Superior temporal gyrus (tissue), 1 donor: Measurements from ENCODE around the gene IBSP.

Experiments
- DNase-seq: peaks from one replicate; pipeline ENCODE4 v3.0.0-alpha.2; 2016; ENCODE audit errors: extremely low spot score

IBSP gene, protein sequence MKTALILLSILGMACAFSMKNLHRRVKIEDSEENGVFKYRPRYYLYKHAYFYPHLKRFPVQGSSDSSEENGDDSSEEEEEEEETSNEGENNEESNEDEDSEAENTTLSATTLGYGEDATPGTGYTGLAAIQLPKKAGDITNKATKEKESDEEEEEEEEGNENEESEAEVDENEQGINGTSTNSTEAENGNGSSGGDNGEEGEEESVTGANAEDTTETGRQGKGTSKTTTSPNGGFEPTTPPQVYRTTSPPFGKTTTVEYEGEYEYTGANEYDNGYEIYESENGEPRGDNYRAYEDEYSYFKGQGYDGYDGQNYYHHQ

DNA sequence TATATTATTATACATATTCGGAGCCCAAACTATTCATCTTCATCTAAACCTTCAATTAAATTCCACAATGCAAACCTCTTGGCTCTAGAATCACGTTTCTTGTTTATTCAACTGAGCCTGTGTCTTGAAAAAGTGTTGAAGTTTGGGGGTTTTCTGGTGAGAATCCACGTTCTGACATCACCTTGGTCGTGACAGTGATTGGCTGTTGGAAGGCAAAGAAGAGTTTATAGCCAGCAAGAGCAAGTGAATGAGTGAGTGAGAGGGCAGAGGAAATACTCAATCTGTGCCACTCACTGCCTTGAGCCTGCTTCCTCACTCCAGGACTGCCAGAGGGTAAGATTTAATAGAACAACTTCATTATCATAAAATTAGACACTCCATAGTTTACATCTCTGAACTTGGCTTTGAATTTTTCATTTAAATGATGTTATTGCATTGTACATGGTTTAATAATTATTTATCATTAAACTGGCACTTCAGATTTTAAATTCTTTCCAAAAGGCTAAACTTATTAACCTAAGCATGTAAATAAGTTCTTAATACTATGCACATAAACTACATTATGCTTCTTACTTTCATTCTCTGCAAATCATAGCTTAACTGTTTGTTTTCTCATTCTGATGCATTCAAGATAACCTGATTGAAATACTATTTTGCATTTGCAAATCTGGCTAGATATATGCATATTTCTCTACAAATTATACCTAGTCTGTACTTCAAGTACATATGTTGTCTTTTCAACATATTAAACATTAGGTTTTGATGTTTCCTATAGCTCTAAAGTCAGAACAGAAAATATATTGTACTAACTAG is at the start of gene IBSP:
IBSP (plus strand) TSS at position 254 of the 813 bp plus-strand sequence. CDS start 2,808 bp downstream, outside the sequence.
- DNase-seq: no peak

DNA sequence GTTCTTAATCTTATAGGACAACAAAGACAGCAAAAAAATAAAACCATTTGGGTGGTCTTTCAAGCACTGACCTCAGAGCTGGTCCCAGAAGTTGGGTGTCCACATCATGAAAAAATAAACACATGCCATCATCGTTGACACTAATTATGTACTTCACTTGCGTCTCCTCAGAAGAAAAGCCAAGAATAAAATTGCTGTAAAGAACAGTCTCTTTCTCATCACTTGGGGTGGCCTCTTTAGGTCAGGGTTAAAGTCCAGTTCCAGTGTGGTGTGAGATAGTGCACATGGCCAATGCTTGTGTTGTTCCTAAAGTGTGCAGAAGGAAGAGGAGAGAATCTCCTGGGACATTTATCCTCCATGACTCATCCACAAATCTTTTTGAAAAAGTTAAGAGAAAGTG is 49.5 kb upstream of the IBSP start:
- no peak for DNase-seq

DNA sequence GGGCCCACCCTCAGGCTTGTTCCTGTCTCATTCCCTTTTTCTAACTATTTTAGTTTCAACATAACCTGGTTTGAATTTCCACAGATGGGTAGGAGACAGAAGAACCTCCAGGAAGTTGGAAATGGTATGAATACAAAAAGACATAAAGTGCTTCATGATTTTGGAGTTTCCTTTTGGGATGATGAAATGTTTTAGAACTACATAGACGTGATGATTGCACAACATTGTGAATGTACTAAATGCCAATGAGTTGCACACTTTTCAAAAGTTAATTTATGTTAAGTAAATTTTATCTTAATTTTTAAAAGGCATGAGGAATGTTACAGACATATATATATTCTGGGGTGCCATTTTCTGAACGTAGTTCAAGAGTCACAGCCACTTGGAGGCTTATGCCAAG is 41.1 kb upstream of the IBSP start:
- no peak for DNase-seq

DNA sequence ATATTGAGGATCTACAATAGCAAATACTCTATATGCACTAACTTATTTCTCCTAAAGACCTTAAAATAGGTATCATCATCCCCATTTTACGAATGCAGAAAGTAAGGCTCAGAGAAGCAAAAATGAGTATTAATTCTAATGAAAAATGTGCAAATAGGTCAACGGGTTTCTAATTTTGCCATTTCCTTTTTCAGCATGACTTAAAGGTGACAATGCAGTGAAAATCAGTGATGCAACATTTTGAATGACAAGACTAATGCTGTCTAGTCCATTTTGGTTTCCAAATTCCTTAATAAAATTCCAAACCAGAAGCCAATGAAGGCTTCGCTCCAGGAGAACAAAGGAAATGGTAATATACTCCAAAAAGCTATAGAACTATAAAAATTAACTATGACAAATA is 37.0 kb upstream of the IBSP start:
- DNase-seq: no peak

DNA sequence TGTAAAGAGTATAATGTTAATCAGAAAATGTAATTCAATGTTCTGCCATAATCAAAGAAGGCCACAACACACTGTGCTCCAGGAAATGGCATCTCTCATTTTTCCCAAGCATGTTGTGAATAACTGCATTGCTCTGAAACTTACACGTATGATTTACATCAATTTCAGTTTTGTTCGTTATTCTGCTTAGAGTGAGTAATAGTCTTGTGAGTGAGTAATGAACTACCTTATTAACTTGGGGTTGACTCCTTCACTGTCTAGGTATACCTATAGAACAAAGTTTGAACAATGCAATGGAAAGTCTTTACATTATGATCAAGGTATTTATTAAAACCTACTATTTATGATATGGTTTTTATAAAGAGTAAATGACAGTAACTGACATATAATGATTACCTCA is 17.8 kb upstream of the IBSP start:
- no peak for DNase-seq

DNA sequence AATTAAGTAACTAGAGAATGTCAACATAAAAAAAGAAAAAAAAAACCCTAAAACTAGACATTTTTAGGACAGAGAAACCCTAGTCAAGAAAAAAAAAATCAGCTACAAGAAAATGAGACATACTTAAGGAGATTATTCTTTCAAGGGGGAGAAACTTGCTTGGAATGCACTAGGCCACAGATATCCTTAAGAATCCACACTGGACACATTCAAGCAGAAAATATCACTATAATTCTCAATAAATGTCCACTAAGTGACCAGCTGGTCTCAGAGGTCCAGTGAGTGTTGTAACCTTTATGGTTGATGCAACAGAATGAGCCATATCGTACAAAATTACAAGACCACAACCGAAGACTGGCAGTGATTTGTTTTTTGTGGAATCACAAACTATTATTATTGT is 15.6 kb upstream of the IBSP start:
- DNase-seq: no peak

DNA sequence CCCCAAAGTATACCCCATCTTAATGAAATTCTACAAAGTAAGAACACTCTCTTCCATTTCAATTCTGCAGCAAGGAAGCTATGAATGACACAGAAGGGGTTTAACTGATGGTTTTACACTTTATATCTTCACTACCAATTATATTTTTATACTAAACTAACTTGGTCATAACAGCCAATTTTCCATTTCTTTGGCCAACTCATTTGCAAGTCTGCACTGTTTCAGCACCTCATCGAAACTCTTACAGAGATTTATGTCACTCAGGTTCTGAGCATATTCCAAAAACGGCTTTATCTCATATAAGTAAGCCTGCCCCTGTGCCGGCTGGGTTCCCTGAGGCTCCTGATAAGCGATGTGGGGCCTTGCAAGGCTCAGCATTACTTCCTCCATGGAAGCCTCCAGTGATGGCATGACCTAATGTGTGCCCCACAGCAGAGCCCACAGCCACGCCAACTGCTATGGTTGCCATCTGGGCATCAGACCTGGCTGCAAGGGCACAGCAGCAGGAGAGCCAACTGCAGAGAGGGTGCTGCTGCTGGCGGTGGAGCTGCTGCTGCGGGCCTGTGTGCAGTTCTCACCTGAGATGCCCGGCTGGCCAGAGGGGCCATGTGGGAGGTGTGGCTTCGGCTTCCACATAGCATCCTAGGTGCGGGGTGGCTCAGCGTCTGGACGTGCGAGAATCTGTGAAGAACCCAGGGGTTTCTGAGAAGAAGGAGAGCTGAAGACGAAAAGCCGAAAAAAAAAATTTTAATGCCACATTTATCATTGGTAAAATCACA is 13.4 kb upstream of the IBSP start:
- DNase-seq: no peak

DNA sequence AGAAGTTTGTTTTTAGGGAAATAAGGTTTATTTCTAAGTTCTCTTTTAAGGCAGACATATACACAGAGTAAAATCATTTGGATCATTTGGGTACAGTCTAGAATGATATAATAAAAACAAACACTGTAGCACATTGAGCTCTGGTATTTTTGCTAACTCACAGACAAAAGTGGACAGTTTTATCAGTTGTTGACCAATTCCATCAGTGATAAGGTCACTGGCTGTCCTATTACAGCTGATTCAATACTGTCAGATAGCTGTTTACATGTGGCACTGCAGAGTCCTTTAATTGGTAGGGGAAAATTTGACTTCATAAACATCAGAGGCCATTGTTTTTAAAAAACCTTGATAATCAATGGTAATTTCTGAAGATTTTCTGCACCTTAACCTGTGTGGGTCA is 3.5 kb downstream of the IBSP start:
- no peak for DNase-seq

DNA sequence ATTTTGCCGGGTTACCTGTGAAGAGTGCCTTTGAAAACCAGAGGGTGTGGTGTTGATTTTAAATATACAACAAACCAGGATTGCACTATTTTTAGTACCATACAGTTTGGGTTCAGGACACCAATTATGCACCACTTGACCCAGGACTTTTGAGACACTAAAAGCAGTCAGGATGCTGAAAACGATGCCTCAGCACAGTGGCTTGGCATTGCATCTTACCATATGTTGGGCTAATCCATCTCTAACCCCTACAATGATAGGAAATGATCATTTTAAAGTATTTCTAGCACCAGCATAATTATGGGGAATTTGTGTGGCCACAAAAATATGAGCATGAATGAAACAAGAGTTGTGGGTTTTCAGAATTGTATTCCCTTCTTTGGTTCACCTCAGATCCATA is 4.1 kb downstream of the IBSP start:
- DNase-seq: no peak

DNA sequence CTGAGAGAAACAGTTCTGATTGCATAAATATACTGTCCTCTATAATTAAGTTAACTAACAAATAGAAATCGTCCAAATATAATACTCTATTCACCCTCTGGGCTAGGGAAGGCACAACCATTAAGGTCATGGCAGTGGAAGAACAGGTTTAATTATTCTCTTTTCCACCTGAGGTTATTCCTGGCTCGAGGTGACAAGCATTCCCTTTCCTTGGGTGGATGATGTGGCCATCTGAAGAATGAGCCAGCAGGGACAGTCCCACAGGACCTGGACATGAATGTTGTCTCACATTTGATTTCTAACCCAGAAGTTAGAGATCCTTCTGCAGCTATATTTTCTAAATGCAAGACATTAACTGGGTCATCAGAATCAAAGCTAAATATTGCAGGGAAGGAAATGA is 5.5 kb downstream of the IBSP start:
- DNase-seq: no peak

DNA sequence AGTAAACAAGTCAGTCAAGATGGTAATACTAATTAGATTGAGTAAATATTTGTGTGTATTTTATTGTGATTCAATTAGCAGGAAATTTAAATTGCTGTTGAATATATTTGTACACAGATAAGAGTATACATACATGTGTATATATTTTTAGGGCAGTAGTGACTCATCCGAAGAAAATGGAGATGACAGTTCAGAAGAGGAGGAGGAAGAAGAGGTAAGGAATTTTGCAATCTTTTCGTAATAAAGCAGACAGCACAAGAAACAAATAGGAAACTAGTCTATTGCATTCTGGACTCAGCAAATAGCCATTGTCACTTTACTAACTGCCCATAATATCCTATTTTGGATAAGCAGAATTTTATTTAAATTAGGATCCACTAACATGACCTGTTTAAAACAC is 6.6 kb downstream of the IBSP start:
- DNase-seq: no peak

DNA sequence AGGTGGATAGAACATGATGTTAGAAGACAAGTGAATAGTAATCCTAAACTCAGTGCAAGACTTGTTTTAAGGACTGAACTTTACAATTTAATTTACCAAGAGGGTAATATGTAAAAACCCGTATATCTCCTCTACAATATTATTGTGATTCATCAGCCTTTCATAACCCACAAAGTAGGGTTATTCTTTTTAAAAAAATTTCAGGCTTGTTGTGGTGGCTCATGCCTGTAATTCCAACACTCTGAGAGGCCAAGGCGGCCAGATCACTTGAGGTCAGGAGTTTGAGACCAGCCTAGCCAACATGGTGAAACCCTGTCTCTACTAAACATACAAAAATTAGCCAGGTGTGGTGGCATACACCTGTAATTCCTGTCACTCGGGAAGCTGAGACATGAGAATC is 7.2 kb downstream of the IBSP start:
- DNase-seq: no peak

DNA sequence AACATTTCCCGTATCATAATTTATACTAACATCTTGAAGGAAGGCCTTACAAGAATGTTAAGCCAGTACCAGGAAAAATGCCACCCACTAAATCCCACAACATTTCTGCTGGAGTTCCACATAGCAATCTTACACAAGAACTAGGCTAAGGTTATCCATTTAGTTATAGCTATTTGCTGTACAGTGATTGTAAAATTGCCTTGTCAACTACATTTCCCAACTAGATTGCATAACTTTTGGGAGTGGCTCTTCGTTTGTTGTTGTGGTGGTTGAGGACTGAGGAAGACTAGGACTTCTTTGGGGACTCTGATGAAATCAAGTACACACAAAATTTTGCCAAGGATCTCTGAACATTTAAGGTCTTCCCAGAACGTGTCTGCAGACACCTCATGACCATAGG is 8.0 kb downstream of the IBSP start:
- no peak for DNase-seq

DNA sequence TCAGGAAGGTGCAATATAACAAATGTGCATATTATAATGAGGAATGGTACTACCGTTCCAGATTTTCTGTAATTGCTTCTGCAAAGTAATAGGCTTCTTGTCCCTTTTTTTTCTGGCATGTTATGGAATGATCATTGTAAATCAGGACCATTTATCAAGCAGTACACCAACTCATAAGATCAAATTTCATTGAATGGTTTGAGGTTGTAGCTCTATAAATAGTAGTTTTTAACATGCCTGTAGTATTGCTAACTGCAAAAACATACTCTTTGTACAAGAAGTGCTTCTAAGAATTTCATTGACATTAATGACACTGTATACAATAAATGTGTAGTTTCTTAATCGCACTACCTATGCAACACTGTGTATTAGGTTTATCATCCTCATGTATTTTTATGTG is 12.6 kb downstream of the IBSP start:
- DNase-seq: no peak

DNA sequence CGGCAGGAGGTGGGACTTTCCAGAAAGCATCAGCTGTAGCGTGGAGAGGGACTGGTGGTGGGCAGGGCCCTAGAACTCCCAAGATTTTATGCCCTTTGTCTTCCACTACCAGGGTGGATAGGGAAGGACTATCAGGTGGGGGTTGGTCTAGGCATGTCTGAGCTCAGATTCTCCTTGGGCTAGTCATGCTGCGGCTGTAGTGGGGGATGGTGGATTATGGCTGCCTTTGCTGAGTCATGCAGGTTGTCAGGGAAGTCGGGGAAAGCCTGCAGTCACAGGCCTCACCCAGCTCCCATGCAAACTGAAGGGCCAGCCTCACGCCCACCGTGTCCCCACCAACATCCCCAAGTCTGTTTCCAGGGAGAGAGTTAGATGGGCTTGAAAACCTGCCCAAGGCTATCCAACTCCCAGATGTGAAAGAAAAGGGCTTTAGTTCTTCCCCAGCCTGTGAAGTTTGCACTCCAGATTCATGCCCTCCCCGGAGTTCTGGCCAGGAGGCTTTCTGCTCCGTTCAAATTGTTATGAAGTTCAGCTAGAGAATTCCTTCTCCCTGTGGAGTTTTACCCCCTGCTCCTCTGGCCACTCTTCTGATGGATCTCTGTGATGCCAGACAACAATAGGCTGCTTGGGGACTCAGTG is 20.0 kb downstream of the IBSP start:
- DNase-seq: no peak

DNA sequence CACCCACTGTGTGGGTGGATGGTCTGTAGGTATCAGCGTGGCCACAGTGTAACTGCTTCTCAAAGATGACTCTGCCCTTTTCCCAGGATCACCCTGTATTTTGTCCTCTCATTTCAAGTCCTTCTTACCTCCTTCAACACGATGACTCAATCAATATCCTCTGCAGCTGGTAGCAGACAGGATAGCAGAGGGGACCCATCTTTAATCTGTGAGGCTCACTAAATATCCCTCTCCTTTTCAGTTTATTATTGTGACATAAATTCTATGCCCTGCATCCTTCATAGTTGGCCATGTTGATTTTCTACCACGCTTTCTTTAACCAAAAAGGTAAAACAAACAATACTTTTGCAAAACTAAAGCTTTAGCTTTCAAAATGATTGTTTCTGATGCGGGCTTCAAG is 23.8 kb downstream of the IBSP start:
- no peak for DNase-seq

DNA sequence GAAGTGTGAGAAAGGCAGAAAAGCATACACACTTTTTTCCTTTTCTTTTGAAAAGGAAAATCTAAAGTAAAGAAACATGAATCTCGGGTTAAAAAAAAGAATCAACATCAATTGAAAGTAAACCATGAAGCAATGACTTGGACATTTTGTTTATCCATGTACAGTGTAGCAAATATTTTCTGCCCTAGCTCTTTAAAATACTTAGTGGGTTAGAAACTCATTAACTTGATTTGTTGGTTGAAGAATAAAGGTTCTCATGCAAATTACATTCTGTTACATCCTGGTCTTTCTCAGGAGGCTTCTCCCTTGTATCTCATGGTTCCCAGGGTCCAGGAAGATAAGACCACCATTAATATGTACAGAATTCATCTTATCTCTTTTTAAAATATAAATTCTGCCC is 24.4 kb downstream of the IBSP start:
- DNase-seq: no peak

DNA sequence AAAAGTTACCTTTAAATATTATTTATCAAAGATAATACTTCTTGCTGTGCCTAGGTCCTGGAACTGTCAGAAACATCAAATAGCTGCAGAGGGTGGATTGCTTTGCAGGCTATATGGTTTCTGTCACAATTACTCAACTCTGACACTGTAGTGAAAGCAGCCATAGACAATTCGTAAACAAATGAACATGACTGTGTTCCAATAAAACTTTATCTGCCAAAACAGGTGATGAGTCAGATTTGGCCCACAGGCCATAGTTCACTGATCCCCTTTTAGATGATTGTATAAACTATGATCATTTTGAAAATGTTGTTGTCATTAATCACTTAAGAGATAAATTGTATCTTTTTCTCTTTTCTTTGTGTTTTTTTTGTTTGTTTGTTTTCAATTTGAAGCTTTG is 25.0 kb downstream of the IBSP start:
- no peak for DNase-seq

DNA sequence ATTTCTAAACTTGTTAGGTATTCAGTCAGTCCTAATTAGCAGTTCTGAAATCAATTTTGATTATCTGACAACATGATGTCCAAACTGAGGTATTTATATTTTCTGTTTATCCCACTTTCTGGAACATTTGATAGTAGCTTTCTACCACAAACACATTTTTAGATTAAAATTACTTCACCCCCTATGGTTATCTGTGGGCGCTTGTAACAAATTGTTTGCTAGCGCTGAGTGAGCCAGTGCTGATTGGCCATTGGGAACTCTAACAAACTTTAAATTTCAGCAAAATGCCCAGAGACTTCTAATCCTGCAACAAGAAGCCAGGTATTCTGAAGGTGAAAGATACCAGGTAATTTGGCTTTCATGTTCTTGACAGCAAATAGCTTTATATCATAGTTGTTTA is 33.3 kb downstream of the IBSP start, which contains the start of gene MEPE:
MEPE (plus strand) TSS at position 301 of the 400 bp plus-strand sequence. CDS start 1,746 bp downstream, outside the sequence.
- no peak for DNase-seq

DNA sequence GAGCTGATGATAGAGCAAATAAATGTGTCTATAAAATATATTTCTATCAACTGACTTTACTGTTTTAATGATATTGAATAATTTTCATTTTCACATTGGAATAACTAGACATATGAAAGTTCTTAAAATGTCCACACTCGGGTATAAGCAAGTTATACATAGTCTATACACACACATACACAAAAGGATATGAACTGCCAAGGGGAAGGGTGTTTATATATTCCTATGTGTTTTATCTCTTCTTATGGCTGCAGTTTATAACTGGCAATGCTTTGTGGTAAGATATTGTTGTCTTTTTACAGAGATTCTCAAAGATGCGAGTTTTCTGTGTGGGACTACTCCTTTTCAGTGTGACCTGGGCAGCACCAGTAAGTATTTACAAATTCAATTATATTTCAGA is 35.0 kb downstream of the IBSP start:
- no peak for DNase-seq

DNA sequence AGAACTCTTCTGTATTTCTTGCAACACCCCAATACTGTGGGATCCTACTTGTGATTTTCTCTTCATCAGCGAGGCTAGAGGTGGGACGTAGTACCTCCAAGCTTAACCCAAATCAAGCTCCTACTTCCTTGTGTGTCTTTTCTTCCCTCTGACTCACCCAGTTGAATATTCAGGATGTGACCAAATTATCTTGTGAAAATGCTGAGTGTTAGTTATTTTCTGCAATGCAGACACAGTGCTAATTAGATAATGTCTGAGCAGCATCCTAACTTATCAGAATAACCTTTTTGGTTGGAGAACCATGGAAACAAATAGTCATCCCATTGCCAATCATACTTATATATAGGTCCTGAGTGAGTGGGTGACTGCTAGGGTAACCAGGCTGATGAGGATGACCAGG is 35.8 kb downstream of the IBSP start:
- no peak for DNase-seq

DNA sequence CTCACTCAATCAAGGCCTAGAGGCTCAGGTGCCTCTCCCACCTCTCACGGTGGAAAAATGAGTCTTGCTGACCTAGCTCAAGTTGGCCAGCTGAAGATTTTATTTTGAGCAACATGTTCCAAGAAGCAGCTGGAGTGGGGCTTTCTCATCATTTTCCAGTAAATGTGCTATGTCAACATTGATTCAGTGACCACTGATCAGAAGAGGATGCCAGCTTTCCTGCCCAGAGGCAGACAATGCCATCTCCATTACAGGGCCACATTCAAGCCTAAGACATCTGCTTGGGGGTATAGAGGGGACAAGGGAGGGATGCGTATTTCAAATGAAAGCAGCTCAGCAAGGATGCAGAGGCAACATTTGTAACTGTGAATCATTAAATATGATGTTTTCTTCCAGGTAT is 36.4 kb downstream of the IBSP start:
- DNase-seq: no peak
